Erythroblast (primary cell): Measurements from ENCODE around the gene FAM168B.

ENCODE experiments used
- GATA1 ChIP-seq: IDR thresholded peaks from 2 replicates; pipeline ENCODE4 v1.6.1; 2011; ENCODE audit warnings: low read depth, mild to moderate bottlenecking, control low read depth, low read length, moderate library complexity
- POLR2A ChIP-seq: IDR thresholded peaks from 2 replicates; pipeline ENCODE4 v1.6.1; 2011; ENCODE audit warnings: mild to moderate bottlenecking, low read length

DNA sequence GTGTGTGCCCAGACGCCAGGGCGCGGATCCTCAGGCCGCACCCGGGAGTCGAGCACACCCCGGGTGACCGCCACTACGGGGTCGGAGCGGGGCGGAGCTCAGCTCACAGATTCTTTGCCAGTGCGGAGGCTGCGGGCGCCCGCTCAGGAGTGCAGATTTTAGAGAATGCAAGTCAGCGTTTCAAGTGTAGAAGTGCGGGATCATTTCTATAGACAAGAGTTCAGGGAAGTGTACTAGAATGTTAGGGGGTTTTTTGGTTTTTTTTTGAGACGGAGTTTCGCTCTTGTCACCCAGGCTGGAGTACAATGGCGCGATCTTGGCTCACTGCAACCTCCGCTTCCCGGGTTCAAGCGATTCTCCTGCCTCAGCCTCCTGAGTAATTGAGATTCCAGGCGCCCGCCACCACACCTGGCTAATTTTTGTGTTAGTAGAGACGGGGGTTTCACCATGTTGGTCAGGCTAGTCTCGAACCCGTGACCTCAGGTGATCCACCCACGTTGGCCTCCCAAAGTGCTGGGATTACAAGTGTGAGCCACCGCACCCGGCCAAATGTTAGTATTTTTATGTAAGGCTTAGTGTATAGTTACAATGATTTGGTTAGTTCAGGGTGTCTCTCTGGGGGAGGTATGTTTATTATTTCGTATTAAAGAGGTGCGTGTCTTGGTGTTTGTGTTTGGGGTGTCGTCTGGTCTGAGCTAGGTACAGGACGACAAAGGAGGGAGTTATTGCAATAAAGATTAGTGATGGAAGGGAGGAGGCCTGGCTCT lies 619 bp upstream of the FAM168B start:
- TF ChIP-seq POLR2A, result no peak
- TF ChIP-seq GATA1, result no peak
